Endodermal cell (in vitro differentiated cells): ENCODE data around the gene FILIP1. TPM values are rescaled to one million over a fixed set of nuclear protein-coding genes. Genes with fewer than 3 reads are reported as not detected.

Source experiments
- DNase-seq: peaks from one replicate; pipeline ENCODE4 v3.0.0-alpha.2; 2017
- H3K27ac ChIP-seq: 2 replicates; pipeline ENCODE4 v1.5.1; 2013; ENCODE audit warnings: mild to moderate bottlenecking, low read depth, low read length, moderate library complexity
- H3K27me3 ChIP-seq: 2 replicates; pipeline ENCODE4 v1.6.1; 2013; ENCODE audit warnings: mild to moderate bottlenecking, low read length, moderate library complexity; ENCODE audit not compliant: insufficient read depth, control insufficient read depth, poor library complexity, severe bottlenecking
- H3K36me3 ChIP-seq: 2 replicates; pipeline ENCODE4 v1.7.0; 2013; ENCODE audit warnings: mild to moderate bottlenecking, low read length, moderate library complexity; ENCODE audit not compliant: control insufficient read depth, insufficient read depth
- H3K4me1 ChIP-seq: one replicate; pipeline ENCODE4 v1.7.0; 2013; ENCODE audit warnings: low read length; ENCODE audit not compliant: control insufficient read depth, insufficient read depth
- H3K4me3 ChIP-seq: 2 replicates; pipeline ENCODE4 v1.5.1; 2013; ENCODE audit warnings: mild to moderate bottlenecking, low read length, moderate library complexity
- H3K9ac ChIP-seq: 2 replicates; pipeline ENCODE4 v1.6.1; 2013; ENCODE audit warnings: mild to moderate bottlenecking, low read length, moderate library complexity; ENCODE audit not compliant: poor library complexity, severe bottlenecking; ENCODE audit errors: extremely low read depth
- H3K9me3 ChIP-seq: 2 replicates; pipeline ENCODE4 v1.6.1; 2013; ENCODE audit warnings: mild to moderate bottlenecking, low read length, moderate library complexity; ENCODE audit not compliant: control insufficient read depth
- H3K27ac Mint-ChIP-seq: 2 replicates; pipeline ENCODE4 v1.8.0; 2020; ENCODE audit warnings: mixed read lengths
- H3K27me3 Mint-ChIP-seq: 2 replicates; pipeline ENCODE4 v1.8.0; 2021; ENCODE audit warnings: mild to moderate bottlenecking, mixed read lengths; ENCODE audit not compliant: insufficient read depth
- H3K36me3 Mint-ChIP-seq: 2 replicates; pipeline ENCODE4 v1.8.0; 2020; ENCODE audit warnings: low read depth, mixed read lengths
- H3K4me1 Mint-ChIP-seq: 2 replicates; pipeline ENCODE4 v1.8.0; 2020; ENCODE audit warnings: mixed read lengths
- H3K4me3 Mint-ChIP-seq: 2 replicates; pipeline ENCODE4 v1.8.0; 2020; ENCODE audit warnings: mild to moderate bottlenecking, moderate library complexity, mixed read lengths
- H3K9me3 Mint-ChIP-seq: 2 replicates; pipeline ENCODE4 v1.8.0; 2020; ENCODE audit warnings: mild to moderate bottlenecking, mixed read lengths
- WGBS, 2 experiments: methylation state at CpG; one replicate each; pipeline versions ENCODE4 v1.1.5 to v1.1.7; 2013; ENCODE audit warnings: missing lambda C conversion rate in 2 of 2, mixed read lengths in 1 of 2; ENCODE audit not compliant: insufficient coverage in 1 of 2, insufficient read length in 1 of 2; 5-methylcytosine and 5-hydroxymethylcytosine counted together
- microRNA-seq: library from miRNA; unstranded; fragments of <30 nt; microRNA quantifications from one replicate; pipeline ENCODE4 v1.2.0, GENCODE V29; 2020; ENCODE audit warnings: borderline microRNAs expressed
- total RNA-seq, 2 donors: library from RNA; stranded (reverse); fragmentation: NEBNext Ultra II Directional in 1 of 2; extraction: Animal tissue kit (Norgen Biotek cat#: 25700) in 1 of 2; gene quantifications; 2 replicates in 1 of 2; 3 replicates in 1 of 2; pipeline ENCODE4 v1.2.1, GENCODE V29; 2021
- TF ChIP-seq, protein P1 (sequence below): fragments of 200-600 bp; sonication (generic); conservative IDR thresholded peaks from 2 replicates; pipeline ENCODE4 v1.5.0; 2021; ENCODE audit warnings: antibody characterized with exemption, mild to moderate bottlenecking

Gene FILIP1
- total RNA-seq, 2 donors from 2014 or later = 0.35 TPM

DNA sequence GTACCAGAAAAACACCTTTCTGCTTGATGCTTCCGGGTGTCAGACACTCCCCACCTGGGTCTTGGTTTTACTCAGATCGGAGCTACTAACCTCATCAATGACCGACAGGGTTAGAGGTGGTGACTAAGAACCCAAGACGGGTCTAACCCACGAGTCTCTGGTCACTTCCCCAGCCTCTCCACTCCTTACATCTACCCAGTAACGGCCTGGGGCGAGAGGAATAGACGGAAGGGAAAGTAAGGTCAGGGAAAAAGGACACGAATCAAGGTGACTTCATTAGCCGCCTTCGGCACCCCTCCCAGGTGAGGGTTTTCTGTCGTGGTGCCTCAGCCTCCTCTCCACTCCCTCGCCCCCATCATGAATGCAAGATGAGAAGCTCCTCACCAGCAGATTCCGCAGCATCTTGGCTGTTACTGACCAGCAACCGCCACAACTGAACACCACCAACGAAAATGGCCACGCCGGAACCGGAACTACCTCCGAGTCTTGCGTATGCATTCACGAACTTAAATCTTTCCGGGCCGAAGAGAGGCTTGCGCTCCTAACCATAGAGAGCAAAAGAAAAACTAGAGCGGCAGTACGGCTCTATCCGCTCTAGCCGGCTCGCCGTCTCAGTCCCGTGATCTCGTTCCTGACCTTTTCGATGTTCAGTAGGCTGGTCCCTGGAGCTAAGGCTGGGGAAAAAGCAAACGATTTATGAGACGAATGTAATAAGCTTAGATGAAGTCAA, 250.1 kb downstream of the FILIP1 start, which contains the start of gene COX7A2:
TSS of gene COX7A2 (minus strand) at position 469 of the 730 bp plus-strand sequence. CDS start at position 402, 67 bp downstream.
- TF ChIP-seq, protein P1, sequence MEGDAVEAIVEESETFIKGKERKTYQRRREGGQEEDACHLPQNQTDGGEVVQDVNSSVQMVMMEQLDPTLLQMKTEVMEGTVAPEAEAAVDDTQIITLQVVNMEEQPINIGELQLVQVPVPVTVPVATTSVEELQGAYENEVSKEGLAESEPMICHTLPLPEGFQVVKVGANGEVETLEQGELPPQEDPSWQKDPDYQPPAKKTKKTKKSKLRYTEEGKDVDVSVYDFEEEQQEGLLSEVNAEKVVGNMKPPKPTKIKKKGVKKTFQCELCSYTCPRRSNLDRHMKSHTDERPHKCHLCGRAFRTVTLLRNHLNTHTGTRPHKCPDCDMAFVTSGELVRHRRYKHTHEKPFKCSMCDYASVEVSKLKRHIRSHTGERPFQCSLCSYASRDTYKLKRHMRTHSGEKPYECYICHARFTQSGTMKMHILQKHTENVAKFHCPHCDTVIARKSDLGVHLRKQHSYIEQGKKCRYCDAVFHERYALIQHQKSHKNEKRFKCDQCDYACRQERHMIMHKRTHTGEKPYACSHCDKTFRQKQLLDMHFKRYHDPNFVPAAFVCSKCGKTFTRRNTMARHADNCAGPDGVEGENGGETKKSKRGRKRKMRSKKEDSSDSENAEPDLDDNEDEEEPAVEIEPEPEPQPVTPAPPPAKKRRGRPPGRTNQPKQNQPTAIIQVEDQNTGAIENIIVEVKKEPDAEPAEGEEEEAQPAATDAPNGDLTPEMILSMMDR = no peak
- H3K4me1 Mint-ChIP-seq = peaks cover 11% of the 10 kb centered on the region
- peak within 1 kb of the TSS; percentile 100 for H3K27ac Mint-ChIP-seq
- Histone ChIP-seq H3K4me3 (peak within 1 kb of the TSS; percentile 99), H3K4me1 (no peaks in the 10 kb centered on the region), H3K9me3 (no peaks in the 10 kb centered on the region), H3K27ac (peak within 1 kb of the TSS; percentile 10), H3K9ac (peak within 1 kb of the TSS; percentile 89), H3K27me3 (no peaks in the 10 kb centered on the region), H3K36me3 (peaks cover 30% of the 10 kb centered on the region)
- 0% methylated on average over 26 to 34 of the region's 36 CpGs for WGBS, 2 experiments
- no peaks in the 10 kb centered on the region for H3K9me3 Mint-ChIP-seq
- DNase-seq = peak; percentile 96
- peaks cover 25% of the 10 kb centered on the region for H3K36me3 Mint-ChIP-seq
- H3K27me3 Mint-ChIP-seq = no peaks in the 10 kb centered on the region
- H3K4me3 Mint-ChIP-seq = peak within 1 kb of the TSS; percentile 99

Small RNAs within 50 kb of the gene (microRNA-seq; reads per million reads assigned to microRNA genes)
- gene MIR4463 = not detected

Other genes starting within 250 kb of the FILIP1 start
- gene COX7A2, start 250.0 kb downstream of the FILIP1 start, total RNA-seq = 100 to 1,000 TPM; 399 to 472 TPM
- gene TMEM30A, start 209.0 kb downstream of the FILIP1 start, total RNA-seq = 10 to 100 TPM; 47.7 to 59.4 TPM
- 100 to 1,000 TPM; 101 to 113 TPM for gene SENP6, start 108.1 kb upstream of the FILIP1 start, total RNA-seq